SHP77 (cell line): ENCODE data around the gene ABCF3.

Source experiments
- DNase-seq, 2 experiments: peaks; one replicate each; lab custom pipeline; 2025; lab: John Stamatoyannopoulos, UW

ABCF3 gene

GRCh38 chr3:184168363-184169120 is 17.5 kb upstream of the ABCF3 start:
- no peak for DNase-seq

- DNase-seq: no peak
Measured at GRCh38 chr3:184169896-184170875, 15.8 kb upstream of the ABCF3 start.

- DNase-seq: no peak
Measured at GRCh38 chr3:184171562-184171961, 14.4 kb upstream of the ABCF3 start.

- no peak for DNase-seq
Measured at GRCh38 chr3:184172681-184173373, 13.2 kb upstream of the ABCF3 start.

- DNase-seq: no peak
Measured at GRCh38 chr3:184173374-184173722, 12.7 kb upstream of the ABCF3 start.

GRCh38 chr3:184174284-184174645 is 11.7 kb upstream of the ABCF3 start:
- DNase-seq: no peak

- peak; percentile 94 to 97 for DNase-seq
Measured at GRCh38 chr3:184174646-184175492, 11.1 kb upstream of the ABCF3 start, which contains the start of gene AP2M1. Gene AP2M1, plus strand, starts transcription at chr3:184174855. Its CDS starts 2,139 bp downstream, at chr3:184176994.

GRCh38 chr3:184175506-184175905 is 10.5 kb upstream of the ABCF3 start:
- DNase-seq: no peak

GRCh38 chr3:184175981-184176376 is 10.0 kb upstream of the ABCF3 start:
- DNase-seq: no peak

GRCh38 chr3:184176377-184177330 is 9.3 kb upstream of the ABCF3 start:
- no peak for DNase-seq

GRCh38 chr3:184177331-184177731 is 8.7 kb upstream of the ABCF3 start:
- DNase-seq: no peak

- no peak for DNase-seq
Measured at GRCh38 chr3:184177767-184178306, 8.2 kb upstream of the ABCF3 start.

GRCh38 chr3:184178521-184179138 is 7.4 kb upstream of the ABCF3 start:
- no peak for DNase-seq

GRCh38 chr3:184180165-184180564 is 5.8 kb upstream of the ABCF3 start:
- no peak for DNase-seq

- no peak for DNase-seq
Measured at GRCh38 chr3:184181596-184181995, 4.4 kb upstream of the ABCF3 start.

GRCh38 chr3:184183679-184184078 is 2.3 kb upstream of the ABCF3 start:
- no peak for DNase-seq

GRCh38 chr3:184184546-184185230 is 1.3 kb upstream of the ABCF3 start:
- no peak for DNase-seq

GRCh38 chr3:184185461-184186183 is 377 bp upstream of the ABCF3 start:
- DNase-seq: peak; percentile 98 to 99
